ENCODE data around the gene NAP1L1. TPM values are rescaled to one million over a fixed set of nuclear protein-coding genes. Genes with fewer than 3 reads are reported as not detected.
A peak's percentile ranks its signal among the peaks of the same experiment; 100 is the strongest.

NAP1L1 gene
- total RNA-seq, 1 donor from 2014 or later = 744 TPM

DNA sequence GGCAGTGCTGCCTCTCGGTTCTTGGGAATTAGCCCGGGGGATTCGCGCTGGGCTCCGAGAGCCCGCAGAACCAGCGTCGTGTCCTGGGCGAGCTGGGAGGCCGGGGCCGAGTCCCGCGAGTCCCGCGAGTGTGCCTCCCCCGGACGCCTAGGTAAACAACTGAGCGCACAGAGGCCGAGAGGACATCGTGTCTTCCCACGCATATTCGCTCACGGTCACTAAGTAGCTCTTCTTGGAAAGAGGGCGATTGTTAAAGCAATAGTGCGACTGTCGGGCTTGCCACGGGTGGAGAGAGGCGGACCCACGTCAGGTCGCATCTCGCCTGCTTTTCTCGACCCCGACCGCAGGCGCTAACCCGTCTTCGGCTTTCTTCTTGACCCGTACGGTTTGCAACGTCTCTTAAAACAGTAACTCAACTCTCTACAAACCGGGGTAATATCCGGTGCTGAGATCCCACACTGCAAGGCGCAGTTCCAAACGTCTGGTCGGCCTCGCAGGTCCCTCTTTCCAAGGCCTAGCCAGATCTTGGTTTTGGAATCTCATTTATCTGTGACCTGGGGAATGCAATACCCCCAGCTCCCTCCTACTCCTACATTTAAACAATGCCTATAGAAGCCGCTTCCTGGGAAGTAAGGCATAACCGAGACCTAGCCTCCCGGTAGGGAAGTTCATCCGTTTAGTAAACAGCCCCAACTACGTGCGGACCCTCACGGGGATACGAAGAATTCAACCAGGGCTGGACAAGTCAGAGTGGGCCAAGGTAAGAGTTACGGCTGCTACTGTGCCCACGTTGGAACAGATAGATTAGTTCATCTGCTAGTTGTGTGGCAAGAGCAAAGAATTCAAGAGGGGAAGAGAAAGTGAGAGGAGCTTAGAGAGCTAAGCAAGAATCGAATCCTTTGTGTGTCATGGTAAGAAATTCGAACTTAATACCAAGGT lies 52.2 kb downstream of the NAP1L1 start:
- Mint-ChIP-seq H3K4me1 (ENCODE audit: low read depth) (peaks cover 41% of the 10 kb centered on the region), H3K36me3 (ENCODE audit: low read depth) (peaks cover 42% of the 10 kb centered on the region), H3K4me3 (ENCODE audit: low read depth) (peak overlapping the region; percentile 97), H3K27me3 (ENCODE audit: low read depth) (no peaks in the 10 kb centered on the region), H3K27ac (peak overlapping the region; percentile 97), H3K9me3 (no peaks in the 10 kb centered on the region)
- intact Hi-C loops (cut with micrococcal nuclease) = loop anchor here (2.0 to 5.0 kb wide), 4 partner anchors 125 to 552 kb away; partner anchors contain the start of genes GLIPR1 and OSBPL8
- DNase-seq (ENCODE audit: low spot score) = no peak

- intact Hi-C loops (cut with micrococcal nuclease) = loop anchor here (1.0 to 5.0 kb wide), 13 partner anchors 11 to 551 kb away; partner anchors contain the start of genes GLIPR1, KRR1, NAP1L1 and OSBPL8
- H3K4me1 Mint-ChIP-seq (ENCODE audit: low read depth) = peaks cover 46% of the 10 kb centered on the region
- H3K4me3 Mint-ChIP-seq (ENCODE audit: low read depth) = peak within 1 kb of the TSS; percentile 97
- H3K36me3 Mint-ChIP-seq (ENCODE audit: low read depth) = peaks cover 50% of the 10 kb centered on the region
- H3K9me3 Mint-ChIP-seq = no peaks in the 10 kb centered on the region
- peak; percentile 94 for DNase-seq (ENCODE audit: low spot score)
- peak within 1 kb of the TSS; percentile 97 for H3K27ac Mint-ChIP-seq
- H3K27me3 Mint-ChIP-seq (ENCODE audit: low read depth) = no peaks in the 10 kb centered on the region
Measured at GRCh38 chr12:76031414-76032042, 53.0 kb downstream of the NAP1L1 start, which contains the start of gene PHLDA1. Gene PHLDA1 (minus strand): TSS chr12:76031776.

- intact Hi-C loops (cut with micrococcal nuclease) = loop anchor here (1.0 to 5.0 kb wide), 11 partner anchors 11 to 526 kb away; partner anchors contain the start of genes KRR1, NAP1L1 and OSBPL8
- Mint-ChIP-seq H3K4me1 (ENCODE audit: low read depth) (peaks cover 51% of the 10 kb centered on the region), H3K4me3 (ENCODE audit: low read depth) (peak overlapping the region; percentile 97), H3K36me3 (ENCODE audit: low read depth) (peaks cover 54% of the 10 kb centered on the region), H3K27me3 (ENCODE audit: low read depth) (no peaks in the 10 kb centered on the region), H3K9me3 (no peaks in the 10 kb centered on the region), H3K27ac (peak overlapping the region; percentile 97)
- DNase-seq (ENCODE audit: low spot score) = no peak
Measured at GRCh38 chr12:76031081-76031413, 53.4 kb downstream of the NAP1L1 start.

DNA sequence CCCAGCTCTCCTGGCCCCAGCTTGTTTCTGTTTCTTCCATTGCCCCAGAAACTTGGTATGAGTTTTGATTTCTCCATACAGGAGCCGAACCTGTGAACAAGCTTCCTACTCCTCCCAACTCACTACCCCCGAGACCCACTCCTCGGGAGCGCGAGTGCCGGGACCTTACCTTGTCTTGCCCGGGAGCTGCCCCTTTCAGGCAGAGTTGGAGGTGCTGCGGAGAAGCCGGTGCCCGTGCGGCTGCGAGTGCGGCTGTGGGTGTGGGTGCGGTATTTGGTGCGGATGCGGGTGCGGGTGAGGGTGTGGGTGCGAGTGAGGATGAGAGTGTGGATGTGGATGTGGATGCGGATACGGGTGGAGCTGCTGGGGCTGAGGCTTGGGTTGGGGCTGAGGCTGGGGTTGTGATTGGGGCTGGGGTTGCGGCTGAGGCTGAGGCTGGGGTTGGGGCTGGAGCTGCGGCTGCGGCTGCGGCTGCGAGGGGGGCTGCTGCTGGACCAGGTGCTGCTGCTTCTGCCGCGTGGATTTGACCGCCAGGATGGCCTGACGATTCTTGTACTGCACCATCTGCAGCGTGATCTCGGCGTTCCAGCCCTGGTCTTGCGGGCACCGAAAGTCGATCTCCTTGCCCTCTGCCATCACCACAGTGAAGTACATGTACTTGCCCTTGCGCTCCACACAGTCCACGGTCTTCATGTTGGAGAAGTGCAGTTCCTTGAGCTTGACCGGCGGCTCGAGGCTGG lies 54.0 kb downstream of the NAP1L1 start:
- peaks cover 52% of the 10 kb centered on the region for H3K4me1 Mint-ChIP-seq (ENCODE audit: low read depth)
- DNase-seq (ENCODE audit: low spot score) = peak; percentile 65
- H3K9me3 Mint-ChIP-seq = no peaks in the 10 kb centered on the region
- peaks cover 60% of the 10 kb centered on the region for H3K36me3 Mint-ChIP-seq (ENCODE audit: low read depth)
- H3K27me3 Mint-ChIP-seq (ENCODE audit: low read depth) = no peaks in the 10 kb centered on the region
- H3K4me3 Mint-ChIP-seq (ENCODE audit: low read depth) = peak overlapping the region; percentile 97
- intact Hi-C loops (cut with micrococcal nuclease) = loop anchor here (1.0 to 5.0 kb wide), 11 partner anchors 10 to 527 kb away; partner anchors contain the start of genes KRR1, NAP1L1 and OSBPL8
- H3K27ac Mint-ChIP-seq = peak overlapping the region; percentile 97

- Mint-ChIP-seq H3K27ac (peak overlapping the region; percentile 97), H3K36me3 (ENCODE audit: low read depth) (peaks cover 65% of the 10 kb centered on the region), H3K9me3 (no peaks in the 10 kb centered on the region), H3K27me3 (ENCODE audit: low read depth) (no peaks in the 10 kb centered on the region), H3K4me1 (ENCODE audit: low read depth) (peaks cover 55% of the 10 kb centered on the region), H3K4me3 (ENCODE audit: low read depth) (peak overlapping the region; percentile 97)
- intact Hi-C loops (cut with micrococcal nuclease) = loop anchor here (2.0 to 5.0 kb wide), 5 partner anchors 95 to 527 kb away; partner anchors contain the start of gene OSBPL8
- no peak for DNase-seq (ENCODE audit: low spot score)
Measured at GRCh38 chr12:76029982-76030340, 54.5 kb downstream of the NAP1L1 start.

DNA sequence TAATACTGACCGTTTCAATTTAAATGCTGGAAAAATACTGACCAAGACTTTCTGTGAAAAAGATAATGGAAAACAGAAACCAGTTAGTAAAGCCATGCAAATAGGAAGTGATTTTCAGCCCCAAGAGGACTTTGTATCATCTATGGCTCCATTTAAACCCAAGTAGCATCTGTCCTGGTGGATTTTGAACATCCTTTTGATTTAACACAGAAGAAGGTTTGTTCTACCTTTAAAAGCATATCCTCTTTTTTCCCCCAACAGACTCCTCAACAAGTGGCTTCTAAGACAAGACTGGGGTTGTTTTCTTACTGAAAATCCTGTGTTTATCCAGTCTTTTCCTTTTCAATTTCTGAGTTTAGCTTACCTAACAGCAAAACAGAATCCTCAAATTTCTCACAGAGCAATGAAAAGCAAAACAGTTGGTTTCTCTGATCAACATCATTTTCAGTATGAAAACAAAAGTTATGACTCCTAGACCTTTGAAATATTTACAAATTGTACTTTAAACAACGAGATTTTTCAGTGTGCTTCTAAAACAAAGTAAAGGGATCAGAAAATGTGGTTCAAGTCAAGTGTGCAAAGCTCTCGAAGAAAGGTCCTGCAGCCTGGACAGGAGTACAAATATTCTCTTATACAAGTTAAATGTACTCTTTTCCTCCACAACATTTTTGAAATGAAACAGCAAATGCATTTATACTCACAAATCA lies 55.8 kb downstream of the NAP1L1 start:
- Mint-ChIP-seq H3K27ac (peak overlapping the region; percentile 97), H3K36me3 (ENCODE audit: low read depth) (peaks cover 68% of the 10 kb centered on the region), H3K27me3 (ENCODE audit: low read depth) (no peaks in the 10 kb centered on the region), H3K4me1 (ENCODE audit: low read depth) (peaks cover 54% of the 10 kb centered on the region), H3K9me3 (no peaks in the 10 kb centered on the region), H3K4me3 (ENCODE audit: low read depth) (peak overlapping the region; percentile 97)
- no peak for DNase-seq (ENCODE audit: low spot score)
- intact Hi-C loops (cut with micrococcal nuclease) = loop anchor here (2.0 kb wide), 1 partner anchor 212 kb away; no protein-coding TSS in a partner anchor

- Mint-ChIP-seq H3K27ac (no peak overlapping the region), H3K36me3 (ENCODE audit: low read depth) (peaks cover 66% of the 10 kb centered on the region), H3K4me3 (ENCODE audit: low read depth) (peak overlapping the region; percentile 39), H3K9me3 (no peaks in the 10 kb centered on the region), H3K4me1 (ENCODE audit: low read depth) (peaks cover 48% of the 10 kb centered on the region), H3K27me3 (ENCODE audit: low read depth) (no peaks in the 10 kb centered on the region)
- intact Hi-C loops (cut with micrococcal nuclease) = no loop called here
- DNase-seq (ENCODE audit: low spot score) = no peak
Measured at GRCh38 chr12:76026643-76027063, 57.8 kb downstream of the NAP1L1 start.

- peaks cover 65% of the 10 kb centered on the region for H3K36me3 Mint-ChIP-seq (ENCODE audit: low read depth)
- peaks cover 55% of the 10 kb centered on the region for H3K4me1 Mint-ChIP-seq (ENCODE audit: low read depth)
- H3K4me3 Mint-ChIP-seq (ENCODE audit: low read depth) = no peak overlapping the region
- intact Hi-C loops (cut with micrococcal nuclease) = no loop called here
- H3K9me3 Mint-ChIP-seq = no peaks in the 10 kb centered on the region
- no peak for DNase-seq (ENCODE audit: low spot score)
- no peaks in the 10 kb centered on the region for H3K27me3 Mint-ChIP-seq (ENCODE audit: low read depth)
- H3K27ac Mint-ChIP-seq = peak overlapping the region; percentile 24
Measured at GRCh38 chr12:76025601-76026575, 58.6 kb downstream of the NAP1L1 start.

GRCh38 chr12:76024942-76025600 lies 59.4 kb downstream of the NAP1L1 start:
- H3K27me3 Mint-ChIP-seq (ENCODE audit: low read depth) = no peaks in the 10 kb centered on the region
- peaks cover 57% of the 10 kb centered on the region for H3K36me3 Mint-ChIP-seq (ENCODE audit: low read depth)
- no peak for DNase-seq (ENCODE audit: low spot score)
- no peak overlapping the region for H3K4me3 Mint-ChIP-seq (ENCODE audit: low read depth)
- no peaks in the 10 kb centered on the region for H3K9me3 Mint-ChIP-seq
- H3K27ac Mint-ChIP-seq = peak overlapping the region; percentile 26
- intact Hi-C loops (cut with micrococcal nuclease) = loop anchor here (5.0 kb wide), 1 partner anchor 368 kb away; no protein-coding TSS in a partner anchor
- H3K4me1 Mint-ChIP-seq (ENCODE audit: low read depth) = peaks cover 61% of the 10 kb centered on the region

GRCh38 chr12:76024102-76024781 lies 60.2 kb downstream of the NAP1L1 start:
- Mint-ChIP-seq H3K36me3 (ENCODE audit: low read depth) (peaks cover 48% of the 10 kb centered on the region), H3K27me3 (ENCODE audit: low read depth) (no peaks in the 10 kb centered on the region), H3K9me3 (no peaks in the 10 kb centered on the region), H3K27ac (peak overlapping the region; percentile 26), H3K4me1 (ENCODE audit: low read depth) (peaks cover 69% of the 10 kb centered on the region), H3K4me3 (ENCODE audit: low read depth) (no peak overlapping the region)
- no peak for DNase-seq (ENCODE audit: low spot score)
- intact Hi-C loops (cut with micrococcal nuclease) = loop anchor here (5.0 kb wide), 1 partner anchor 367 kb away; no protein-coding TSS in a partner anchor

All from activated T-helper 2 cell treated with anti-CD3 and anti-CD28 coated beads, Interferon-gamma antibody, Interleukin-2, Interleukin-4, amounts not matched to agents 10 μg/mL and 5 μg/mL and 100 μg/mL, durations not matched to agents 14 hours and 24 hours and 36 hours (primary cell).